Activated T-helper 9 cell treated with anti-CD3 and anti-CD28 coated beads, Interleukin-2, amount 50 U/mL, for 16 hours (primary cell): Measurements from ENCODE around the gene VPS13C.

Source experiments
- DNase-seq: peaks from one replicate; pipeline ENCODE4 v3.0.0-alpha.2; 2020; ENCODE audit warnings: low read depth

VPS13C gene

DNA sequence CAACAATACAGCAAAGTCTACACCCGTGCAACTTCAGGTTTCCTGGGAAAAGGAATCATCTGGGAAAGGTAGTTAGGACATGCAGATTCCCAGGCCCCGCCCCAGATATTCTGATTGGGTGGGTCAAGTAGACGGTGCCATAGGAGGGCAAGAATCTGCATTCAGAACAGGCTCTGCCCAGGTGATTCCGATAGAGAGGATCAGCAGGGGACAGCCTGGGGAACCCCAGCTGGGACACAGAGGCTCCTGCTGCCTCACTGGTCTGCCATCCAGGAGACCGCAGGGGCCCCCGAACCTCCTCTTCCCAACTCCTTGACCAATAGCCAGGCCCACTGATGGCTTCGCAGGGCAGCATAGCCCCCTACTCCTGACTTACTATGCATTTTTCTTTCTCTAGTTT is 243.4 kb downstream of the VPS13C start:
- no peak for DNase-seq

DNA sequence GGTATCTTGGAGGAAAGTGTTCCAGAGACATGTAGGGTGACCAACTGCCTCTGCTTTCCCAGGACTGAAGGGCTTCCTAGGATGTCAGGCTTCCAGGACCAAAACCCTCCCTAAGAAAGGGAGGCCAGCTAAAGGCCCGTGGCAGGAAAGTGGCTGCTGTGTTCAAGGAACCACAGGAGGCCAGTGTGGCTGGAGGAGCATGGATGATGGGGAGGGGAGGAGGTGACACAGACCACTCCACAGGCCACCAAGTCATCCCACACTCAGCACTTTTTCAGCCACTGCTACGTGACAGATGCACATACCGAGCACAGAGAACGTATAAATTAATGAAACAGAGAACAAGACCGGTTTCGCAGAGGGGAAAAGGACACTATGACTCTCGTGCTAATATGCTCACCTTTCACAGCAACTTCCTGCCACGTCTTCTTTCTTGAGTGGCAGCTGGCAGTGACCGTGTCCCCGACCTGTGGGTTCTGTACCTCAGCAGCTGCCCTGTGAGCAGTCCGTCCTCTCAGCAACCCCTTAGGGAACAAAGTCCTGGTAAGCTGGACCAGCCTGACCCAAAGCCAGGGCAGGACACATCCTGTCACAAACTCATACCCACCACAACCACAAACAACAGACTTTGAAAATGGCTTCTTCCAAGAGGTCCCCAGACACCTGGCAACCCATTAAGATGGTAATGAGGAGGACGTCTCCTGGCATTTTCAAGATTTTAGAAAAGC is 244.7 kb downstream of the VPS13C start:
- DNase-seq = no peak

DNA sequence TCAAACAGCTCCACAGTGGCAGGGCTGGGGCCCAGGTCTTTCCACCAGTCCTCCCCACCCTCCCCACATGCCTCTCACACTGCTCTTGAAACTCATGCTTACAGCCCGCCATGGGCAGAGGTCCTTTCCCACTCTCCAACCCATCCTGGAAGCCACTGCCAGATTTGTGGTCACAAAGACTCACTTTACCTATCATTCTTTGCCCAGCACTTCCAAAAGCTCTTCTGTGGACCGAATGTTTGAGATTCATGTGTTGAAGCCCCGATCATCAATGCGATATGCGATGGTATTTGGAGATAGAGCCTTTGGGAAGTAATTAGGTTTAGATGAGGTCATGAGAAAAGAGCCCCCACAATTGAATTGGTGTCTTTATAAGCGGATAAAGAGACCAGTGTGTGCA is 247.8 kb downstream of the VPS13C start:
- no peak for DNase-seq

DNA sequence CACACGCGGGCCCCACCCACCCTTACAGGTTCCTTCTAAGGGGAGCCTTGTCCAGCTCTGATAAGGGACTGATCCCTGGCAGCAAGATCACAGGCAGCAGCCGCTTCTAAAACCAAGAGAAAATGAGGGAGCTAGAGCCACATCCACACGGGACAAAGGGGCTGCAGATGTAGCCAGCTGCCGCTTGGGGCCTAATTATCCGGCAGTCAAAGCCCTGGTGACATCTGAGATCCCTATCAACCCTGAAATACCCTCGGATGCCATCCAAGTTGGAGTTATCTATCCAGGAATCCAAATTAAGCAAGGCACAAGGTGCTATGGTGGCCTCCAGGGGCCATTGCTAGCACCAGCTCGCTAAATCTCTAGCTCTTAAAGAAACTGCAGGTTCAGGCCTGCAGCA is 248.3 kb downstream of the VPS13C start:
- DNase-seq = no peak

DNA sequence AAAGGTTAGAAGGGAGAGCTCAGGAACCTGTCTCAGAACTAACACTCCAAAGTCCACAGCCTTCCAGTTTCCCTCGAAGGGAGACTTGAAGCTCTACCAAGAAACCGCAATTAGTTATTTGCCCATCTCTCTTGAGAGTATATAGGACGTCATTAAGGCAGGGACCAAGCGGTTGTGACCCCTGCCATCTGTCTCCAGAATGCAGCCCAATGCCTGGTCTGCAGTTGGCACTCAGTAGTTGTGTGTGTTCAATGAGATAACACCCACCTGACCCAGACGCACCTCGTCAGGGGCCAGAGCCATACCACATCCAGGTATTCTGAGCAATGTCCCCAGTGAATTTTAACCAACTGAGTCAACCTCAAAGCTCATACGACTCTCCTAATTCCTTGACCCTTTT is 251.0 kb downstream of the VPS13C start:
- DNase-seq = no peak

DNA sequence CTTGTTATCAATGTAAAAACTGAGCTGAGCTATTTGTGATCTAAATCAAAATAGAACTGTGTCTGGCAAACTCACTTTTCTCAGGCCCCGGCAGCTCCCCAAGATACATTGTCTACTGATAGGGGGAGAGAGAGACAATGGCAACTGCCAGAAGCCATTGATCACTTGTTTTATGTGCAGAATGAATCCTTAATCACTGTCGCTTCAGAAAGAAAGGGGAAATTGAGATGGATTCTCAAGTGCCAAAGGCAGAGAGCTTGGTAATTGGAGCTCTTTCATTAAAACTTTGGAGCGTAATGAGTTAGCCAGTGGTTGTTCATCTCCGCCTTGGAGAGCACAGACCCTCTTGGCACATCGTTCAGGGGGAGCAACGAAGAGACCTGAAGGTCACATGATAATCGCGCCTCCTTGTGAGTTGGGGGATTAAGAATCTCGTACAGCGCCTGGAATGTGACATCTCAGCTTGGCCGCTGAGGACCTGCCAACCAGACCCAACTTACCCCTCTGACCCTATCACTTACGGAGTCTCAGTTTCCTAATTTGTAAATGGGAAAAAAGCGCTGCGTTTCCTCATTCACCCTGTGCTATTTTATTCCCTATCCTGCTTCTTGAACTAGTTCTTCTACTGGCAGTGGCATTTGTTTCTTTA is 252.8 kb downstream of the VPS13C start:
- no peak for DNase-seq
